ENCODE measurements around the gene ZNF263. TPM values are rescaled to one million over a fixed set of nuclear protein-coding genes. Genes with fewer than 3 reads are reported as not detected.

ZNF263 gene
- total and polyA plus RNA-seq, 2 donors from 2014 or later = 14.6 to 29.7 TPM

Other genes with a start within 250 kb of the ZNF263 start
- 12.1 TPM for gene BICDL2, start 246.5 kb upstream of the ZNF263 start, total RNA-seq
- gene BICDL2, start 246.5 kb upstream of the ZNF263 start, polyA plus RNA-seq (ENCODE audit: insufficient read depth, low read depth, low replicate concordance) = 2.9 TPM
- gene MMP25, start 236.9 kb upstream of the ZNF263 start, total RNA-seq = 1.7 TPM
- 0.65 TPM for gene MMP25, start 236.9 kb upstream of the ZNF263 start, polyA plus RNA-seq (ENCODE audit: insufficient read depth, low read depth, low replicate concordance)
- gene IL32, start 217.9 kb upstream of the ZNF263 start, total RNA-seq = 181 TPM
- 495 TPM for gene IL32, start 217.9 kb upstream of the ZNF263 start, polyA plus RNA-seq (ENCODE audit: insufficient read depth, low read depth, low replicate concordance)
- gene ZSCAN10, start 184.2 kb upstream of the ZNF263 start, total RNA-seq = not detected
- gene ZSCAN10, start 184.2 kb upstream of the ZNF263 start, polyA plus RNA-seq (ENCODE audit: insufficient read depth, low read depth, low replicate concordance) = not detected
- gene ZNF205, start 170.9 kb upstream of the ZNF263 start, total RNA-seq = 12.7 TPM
- 14.1 TPM for gene ZNF205, start 170.9 kb upstream of the ZNF263 start, polyA plus RNA-seq (ENCODE audit: insufficient read depth, low read depth, low replicate concordance)
- gene ZNF213, start 148.5 kb upstream of the ZNF263 start, total RNA-seq = 12.5 TPM
- 5.6 TPM for gene ZNF213, start 148.5 kb upstream of the ZNF263 start, polyA plus RNA-seq (ENCODE audit: insufficient read depth, low read depth, low replicate concordance)
- gene OR1F1, start 95.3 kb upstream of the ZNF263 start, total RNA-seq = not detected
- gene OR1F1, start 95.3 kb upstream of the ZNF263 start, polyA plus RNA-seq (ENCODE audit: insufficient read depth, low read depth, low replicate concordance) = not detected
- 9.6 TPM for gene ZNF200, start 48.3 kb upstream of the ZNF263 start, total RNA-seq
- 3.3 TPM for gene ZNF200, start 48.3 kb upstream of the ZNF263 start, polyA plus RNA-seq (ENCODE audit: insufficient read depth, low read depth, low replicate concordance)
- gene MEFV, start 26.9 kb upstream of the ZNF263 start, total RNA-seq = 4.1 TPM
- gene MEFV, start 26.9 kb upstream of the ZNF263 start, polyA plus RNA-seq (ENCODE audit: insufficient read depth, low read depth, low replicate concordance) = not detected
- gene TIGD7, start 21.9 kb downstream of the ZNF263 start, total RNA-seq = 7.5 TPM
- 4.2 TPM for gene TIGD7, start 21.9 kb downstream of the ZNF263 start, polyA plus RNA-seq (ENCODE audit: insufficient read depth, low read depth, low replicate concordance)
- gene ZNF75A, start 22.0 kb downstream of the ZNF263 start, total RNA-seq = 41.3 TPM
- gene ZNF75A, start 22.0 kb downstream of the ZNF263 start, polyA plus RNA-seq (ENCODE audit: insufficient read depth, low read depth, low replicate concordance) = 14.3 TPM
- gene OR2C1, start 72.4 kb downstream of the ZNF263 start, total RNA-seq = not detected
- gene OR2C1, start 72.4 kb downstream of the ZNF263 start, polyA plus RNA-seq (ENCODE audit: insufficient read depth, low read depth, low replicate concordance) = not detected
- 16.3 TPM for gene ZSCAN32, start 117.5 kb downstream of the ZNF263 start, total RNA-seq
- gene ZSCAN32, start 117.5 kb downstream of the ZNF263 start, polyA plus RNA-seq (ENCODE audit: insufficient read depth, low read depth, low replicate concordance) = 9.8 TPM
- 12.4 TPM for gene ZNF174, start 117.7 kb downstream of the ZNF263 start, total RNA-seq
- gene ZNF174, start 117.7 kb downstream of the ZNF263 start, polyA plus RNA-seq (ENCODE audit: insufficient read depth, low read depth, low replicate concordance) = 10.9 TPM
- gene ZNF597, start 160.0 kb downstream of the ZNF263 start, total RNA-seq = 3.4 TPM
- 0.99 TPM for gene ZNF597, start 160.0 kb downstream of the ZNF263 start, polyA plus RNA-seq (ENCODE audit: insufficient read depth, low read depth, low replicate concordance)
- gene NAA60, start 160.2 kb downstream of the ZNF263 start, total RNA-seq = 51.6 TPM
- gene NAA60, start 160.2 kb downstream of the ZNF263 start, polyA plus RNA-seq (ENCODE audit: insufficient read depth, low read depth, low replicate concordance) = 66.6 TPM
- gene C16orf90, start 212.0 kb downstream of the ZNF263 start, total RNA-seq = not detected
- gene C16orf90, start 212.0 kb downstream of the ZNF263 start, polyA plus RNA-seq (ENCODE audit: insufficient read depth, low read depth, low replicate concordance) = not detected
- gene CLUAP1, start 217.5 kb downstream of the ZNF263 start, total RNA-seq = 44.8 TPM
- 39.3 TPM for gene CLUAP1, start 217.5 kb downstream of the ZNF263 start, polyA plus RNA-seq (ENCODE audit: insufficient read depth, low read depth, low replicate concordance)

Measured in kidney (tissue), 2 donors.